Nephron progenitor cell (in vitro differentiated cells): Measurements from ENCODE around the gene TMEM245.

Experiments
- DNase-seq: peaks from one replicate; pipeline ENCODE4 v3.0.0; 2021
- H3K27ac Mint-ChIP-seq: 2 replicates; pipeline ENCODE4 v1.8.0; 2021; ENCODE audit warnings: mild to moderate bottlenecking, moderate library complexity, mixed read lengths
- H3K27me3 Mint-ChIP-seq: 2 replicates; pipeline ENCODE4 v1.8.0; 2021; ENCODE audit warnings: mild to moderate bottlenecking, low read depth, mixed read lengths; ENCODE audit not compliant: poor library complexity
- H3K36me3 Mint-ChIP-seq: 2 replicates; pipeline ENCODE4 v1.8.0; 2021; ENCODE audit warnings: low read depth, mixed read lengths
- H3K4me1 Mint-ChIP-seq: 2 replicates; pipeline ENCODE4 v1.8.0; 2021; ENCODE audit warnings: mixed read lengths
- H3K4me3 Mint-ChIP-seq: 2 replicates; pipeline ENCODE4 v1.8.0; 2021; ENCODE audit warnings: mild to moderate bottlenecking, moderate library complexity, mixed read lengths
- H3K9me3 Mint-ChIP-seq: 2 replicates; pipeline ENCODE4 v1.8.0; 2021; ENCODE audit warnings: mild to moderate bottlenecking, moderate library complexity, mixed read lengths
- CTCF ChIP-seq: fragments of 200-600 bp; sonication (generic); IDR thresholded peaks from 2 replicates; pipeline ENCODE4 v1.5.0; 2021; ENCODE audit warnings: antibody characterized with exemption

TMEM245 gene

GRCh38 chr9:109101810-109102209 is 17.9 kb downstream of the TMEM245 start:
- Mint-ChIP-seq H3K27me3 (no peaks in the 10 kb centered on the region), H3K4me3 (no peak overlapping the region), H3K9me3 (peaks cover 29% of the 10 kb centered on the region), H3K4me1 (peaks cover 51% of the 10 kb centered on the region), H3K27ac (peak overlapping the region; percentile 49), H3K36me3 (peaks cover 61% of the 10 kb centered on the region)
- TF ChIP-seq CTCF, result no peak
- no peak for DNase-seq

- no peak for TF ChIP-seq CTCF
- H3K27me3 Mint-ChIP-seq, result no peaks in the 10 kb centered on the region
- peaks cover 56% of the 10 kb centered on the region for H3K4me1 Mint-ChIP-seq
- H3K27ac Mint-ChIP-seq, result no peak overlapping the region
- DNase-seq, result no peak
- H3K36me3 Mint-ChIP-seq, result peaks cover 55% of the 10 kb centered on the region
- peaks cover 29% of the 10 kb centered on the region for H3K9me3 Mint-ChIP-seq
- no peak overlapping the region for H3K4me3 Mint-ChIP-seq
These were observed 18.5 kb downstream of the TMEM245 start for GRCh38 chr9:109101202-109101595.

- peaks cover 61% of the 10 kb centered on the region for H3K4me1 Mint-ChIP-seq
- H3K4me3 Mint-ChIP-seq, result no peak overlapping the region
- peaks cover 29% of the 10 kb centered on the region for H3K9me3 Mint-ChIP-seq
- TF ChIP-seq CTCF, result no peak
- no peaks in the 10 kb centered on the region for H3K27me3 Mint-ChIP-seq
- no peak for DNase-seq
- peak overlapping the region; percentile 65 for H3K27ac Mint-ChIP-seq
- peaks cover 58% of the 10 kb centered on the region for H3K36me3 Mint-ChIP-seq
These were observed 19.1 kb downstream of the TMEM245 start for GRCh38 chr9:109100543-109101201.

- H3K4me1 Mint-ChIP-seq, result peaks cover 63% of the 10 kb centered on the region
- peaks cover 17% of the 10 kb centered on the region for H3K9me3 Mint-ChIP-seq
- H3K36me3 Mint-ChIP-seq, result peaks cover 48% of the 10 kb centered on the region
- no peaks in the 10 kb centered on the region for H3K27me3 Mint-ChIP-seq
- no peak for TF ChIP-seq CTCF
- no peak for DNase-seq
- H3K4me3 Mint-ChIP-seq, result peak overlapping the region; percentile 43
- peak overlapping the region; percentile 89 for H3K27ac Mint-ChIP-seq
These were observed 20.8 kb downstream of the TMEM245 start for GRCh38 chr9:109098960-109099308.

GRCh38 chr9:109098171-109098959 is 21.4 kb downstream of the TMEM245 start:
- DNase-seq, result peak; percentile 20
- peak; percentile 13 for TF ChIP-seq CTCF
- Mint-ChIP-seq H3K4me1 (peaks cover 63% of the 10 kb centered on the region), H3K4me3 (peak overlapping the region; percentile 43), H3K27ac (peak overlapping the region; percentile 89), H3K9me3 (peaks cover 13% of the 10 kb centered on the region), H3K27me3 (no peaks in the 10 kb centered on the region), H3K36me3 (peaks cover 46% of the 10 kb centered on the region)

- no peaks in the 10 kb centered on the region for H3K27me3 Mint-ChIP-seq
- H3K36me3 Mint-ChIP-seq, result peaks cover 46% of the 10 kb centered on the region
- DNase-seq, result no peak
- TF ChIP-seq CTCF, result no peak
- no peak overlapping the region for H3K4me3 Mint-ChIP-seq
- peaks cover 3% of the 10 kb centered on the region for H3K9me3 Mint-ChIP-seq
- H3K4me1 Mint-ChIP-seq, result peaks cover 58% of the 10 kb centered on the region
- H3K27ac Mint-ChIP-seq, result peak overlapping the region; percentile 4
These were observed 22.6 kb downstream of the TMEM245 start for GRCh38 chr9:109097146-109097545.
